Measurements from ENCODE around the gene NXPE4.

NXPE4 gene

DNA sequence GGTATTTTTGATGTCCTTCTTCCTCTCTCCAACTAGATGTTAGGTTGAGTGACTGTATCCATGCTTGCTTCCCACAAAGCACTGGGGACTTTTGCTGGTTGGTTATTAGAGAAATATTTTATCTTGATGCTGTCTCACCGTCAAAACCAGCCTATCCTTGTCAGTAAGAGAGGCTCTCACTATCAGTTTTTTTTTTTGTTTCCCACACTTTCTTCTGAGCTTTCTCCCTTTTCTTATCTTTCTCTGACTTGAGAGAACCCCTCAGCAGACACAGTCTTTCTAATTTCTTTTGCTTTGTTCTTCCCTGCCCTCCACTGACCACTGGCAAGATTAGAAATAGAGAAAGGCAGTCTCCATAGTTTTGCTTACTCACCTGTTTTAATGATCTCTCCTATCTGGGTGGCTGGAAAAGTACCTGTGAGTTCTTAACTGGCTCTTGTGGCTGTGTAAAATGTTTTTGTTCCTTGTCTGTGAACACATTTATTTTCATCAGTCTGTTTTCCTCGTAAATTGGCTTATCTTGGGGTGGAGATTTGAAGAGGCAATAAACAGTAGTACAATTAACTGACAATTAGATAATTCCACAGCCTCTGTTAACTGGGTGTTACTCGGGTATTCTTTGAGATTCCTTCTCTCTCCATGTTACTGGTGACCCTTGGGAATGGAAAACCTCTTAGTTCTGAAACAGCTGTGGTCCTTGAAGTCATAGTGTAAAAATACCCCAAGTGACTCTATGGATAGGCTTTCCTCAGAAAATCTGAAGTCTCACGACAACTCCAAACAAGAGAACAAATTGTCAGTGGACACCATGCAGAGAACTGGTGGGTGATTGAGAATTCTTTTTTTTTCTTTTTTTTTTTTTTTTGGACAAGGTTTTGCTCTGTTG lies 35.9 kb downstream of the NXPE4 start, which contains the start of gene NXPE1:
NXPE1 (minus strand) TSS at position 457 of the 886 bp plus-strand sequence. CDS start 8,680 bp downstream, outside the sequence.
- no peak for DNase-seq

DNA sequence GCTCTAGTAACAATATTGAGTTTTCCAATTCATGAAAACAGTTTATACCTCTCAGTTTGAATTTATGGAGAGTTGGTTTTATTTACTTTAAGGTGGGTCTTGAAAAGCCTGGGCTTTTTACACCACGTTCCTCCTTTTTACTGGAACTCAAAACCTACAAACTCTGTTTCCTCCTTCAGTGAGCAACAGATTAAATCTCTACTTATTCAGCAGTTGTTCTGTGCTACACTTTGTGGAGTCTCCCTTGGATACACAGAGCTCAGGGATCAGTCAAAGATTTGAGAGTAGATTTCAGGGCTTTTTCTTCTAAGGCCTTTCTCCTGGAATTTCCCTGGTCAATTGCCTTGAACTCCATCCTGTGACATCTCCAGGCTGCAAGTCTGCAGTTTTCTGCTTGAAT lies 39.5 kb downstream of the NXPE4 start:
- no peak for DNase-seq

DNA sequence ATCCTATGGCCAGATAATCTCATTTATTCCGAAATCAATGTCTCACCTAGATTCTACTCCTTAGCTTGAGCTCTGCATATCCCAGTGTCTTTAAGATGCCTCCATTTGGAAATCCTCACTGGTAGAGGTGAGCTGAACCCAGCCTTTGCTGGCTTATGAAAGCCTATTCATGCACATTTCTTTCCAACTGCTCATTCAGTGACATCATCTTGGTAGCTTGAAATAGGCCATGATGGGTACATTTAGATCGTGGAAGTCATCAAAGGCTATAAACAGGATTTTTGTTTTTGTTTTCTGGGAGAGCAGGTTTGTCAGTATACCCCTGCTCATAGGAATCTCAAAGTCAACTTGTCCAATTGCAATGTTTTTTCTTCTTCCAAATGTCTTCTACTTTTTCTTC lies 41.9 kb downstream of the NXPE4 start:
- no peak for DNase-seq

DNA sequence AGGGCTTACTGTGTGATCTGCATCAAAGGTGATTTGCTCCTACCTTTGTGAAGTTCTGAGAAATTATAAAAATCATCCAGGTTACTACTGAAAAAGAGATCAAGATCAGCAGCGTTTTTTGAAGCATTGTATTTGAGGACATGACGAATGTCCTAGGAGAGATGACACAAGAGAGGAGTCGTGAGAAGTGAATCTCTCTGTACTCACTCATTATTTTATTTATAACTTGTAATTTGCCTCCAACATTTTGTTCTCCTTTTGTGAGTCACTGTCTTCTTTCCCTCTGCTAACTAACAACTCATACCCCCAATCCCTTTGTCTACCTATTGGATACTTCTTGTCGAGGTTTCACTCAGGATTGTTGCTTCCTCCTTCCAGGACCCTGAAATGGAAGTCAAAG lies 44.5 kb downstream of the NXPE4 start:
- no peak for DNase-seq

DNA sequence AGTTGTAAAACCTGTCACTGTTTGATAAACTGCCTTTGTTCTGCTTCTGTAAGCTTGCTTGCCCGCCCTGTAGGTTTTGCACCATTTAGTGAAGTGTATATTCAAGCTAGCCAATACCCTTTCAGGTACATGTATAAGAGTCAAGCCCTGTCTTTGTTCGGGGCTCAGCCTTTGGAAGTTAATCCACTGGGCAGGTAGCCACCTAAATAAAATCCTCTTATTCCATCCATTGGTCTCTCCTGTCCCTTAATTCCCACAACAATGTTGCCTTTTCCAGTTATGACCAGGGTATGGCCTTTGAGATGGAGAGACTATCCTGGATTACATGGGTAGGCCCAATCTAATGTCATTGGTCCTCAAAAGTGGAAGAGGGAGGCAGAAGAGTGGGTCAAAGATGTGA lies 69.9 kb downstream of the NXPE4 start:
- DNase-seq: no peak

DNA sequence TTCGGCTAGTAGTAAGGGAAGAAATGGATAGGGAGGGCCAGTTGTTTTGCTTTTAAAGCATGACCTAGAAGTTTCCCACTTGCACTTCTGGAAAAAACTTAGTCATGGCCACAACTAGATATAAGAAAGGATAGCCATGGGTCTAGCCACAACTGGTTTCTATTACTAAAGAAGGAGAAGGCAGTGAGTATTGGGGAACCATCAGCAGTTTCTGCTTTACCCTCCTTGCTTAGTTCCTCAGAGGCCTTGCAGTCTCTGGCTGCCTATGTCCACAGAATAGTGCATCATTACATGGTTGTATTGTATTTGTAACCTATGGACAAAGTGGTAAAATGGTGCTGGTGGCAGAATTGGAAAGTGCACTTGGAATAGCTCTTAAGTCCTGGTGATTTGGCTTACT lies 71.5 kb downstream of the NXPE4 start:
- no peak for DNase-seq

DNA sequence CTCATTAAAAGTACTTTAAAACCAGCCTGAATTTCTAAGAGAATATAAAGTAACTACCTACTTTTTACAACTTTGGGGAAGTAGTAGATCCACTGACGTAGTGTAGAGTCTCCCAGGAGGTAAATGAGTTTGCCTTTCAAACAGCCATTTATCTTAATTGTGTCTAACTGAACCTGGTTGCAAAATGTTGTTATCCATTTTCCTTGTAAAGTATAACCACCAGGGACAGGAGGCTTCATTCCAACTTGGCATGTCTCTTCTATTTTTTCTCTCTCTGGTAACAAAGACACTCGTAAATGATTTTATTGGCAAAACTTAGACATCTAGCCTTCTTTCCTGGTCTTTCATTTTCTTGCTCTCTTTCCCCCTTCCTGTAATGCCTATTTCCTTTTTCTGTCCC lies 72.8 kb downstream of the NXPE4 start:
- DNase-seq: no peak
